Retinal pigment epithelial cell (primary cell): ENCODE results near the gene TLX3.

Experiments
- DNase-seq: peaks from one replicate; pipeline ENCODE4 v3.0.0-alpha.2; 2010; ENCODE audit warnings: low read depth
- H3K4me3 ChIP-seq: 2 replicates; pipeline ENCODE4 v1.5.1; 2011; ENCODE audit warnings: mild to moderate bottlenecking, low read length, control low read depth, moderate library complexity
- TF ChIP-seq, protein P1 (sequence below): conservative IDR thresholded peaks from 2 replicates; pipeline ENCODE4 v1.5.1; 2011; ENCODE audit warnings: low read depth, low read length, control low read depth, inconsistent platforms

TLX3 gene

DNA sequence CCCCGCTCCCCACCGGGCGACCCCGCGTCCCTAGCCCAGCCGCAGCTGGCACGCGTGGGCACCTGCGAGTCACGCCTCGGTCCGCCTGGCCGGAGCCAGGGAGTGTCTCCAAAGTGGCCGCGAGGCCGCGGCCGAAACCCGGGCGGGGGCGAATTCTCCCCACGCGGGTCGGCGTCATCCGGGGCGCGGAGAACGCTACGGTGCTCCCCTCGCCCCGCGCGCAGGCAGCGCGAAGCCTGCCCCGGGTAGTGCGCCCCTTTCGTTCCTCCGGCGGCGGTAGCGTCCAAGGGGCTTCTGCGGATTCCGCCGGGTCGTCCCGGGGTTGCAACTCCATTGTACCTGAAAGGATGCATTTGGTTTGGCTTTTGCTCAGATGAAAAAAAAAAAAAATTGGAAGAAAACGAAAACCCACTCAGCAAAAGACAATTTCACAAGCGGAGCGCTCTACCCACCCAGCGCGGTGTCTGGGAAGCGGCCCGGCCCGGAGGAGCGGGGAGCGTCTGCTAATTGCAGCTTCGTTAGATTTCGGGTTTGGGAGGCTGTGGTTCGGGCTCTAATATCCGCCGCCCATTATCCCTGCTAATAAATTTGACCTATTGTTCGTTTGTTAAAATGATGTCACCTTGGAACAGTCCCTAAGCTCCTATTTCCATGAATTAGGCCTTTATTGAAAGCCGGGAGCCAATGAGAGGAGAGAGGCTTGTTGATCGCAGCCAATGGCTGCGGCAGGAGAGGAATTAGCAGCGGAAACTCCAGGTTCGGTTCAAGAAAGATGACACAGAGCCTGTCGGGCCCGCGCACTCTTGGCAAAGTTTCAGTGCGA, at the start of gene TLX3:
TLX3 (plus strand) TSS at position 796 of the 823 bp plus-strand sequence. CDS start 118 bp downstream, outside the sequence.
- no peak within 1 kb of the TSS for H3K4me3 ChIP-seq
- TF ChIP-seq, protein P1, sequence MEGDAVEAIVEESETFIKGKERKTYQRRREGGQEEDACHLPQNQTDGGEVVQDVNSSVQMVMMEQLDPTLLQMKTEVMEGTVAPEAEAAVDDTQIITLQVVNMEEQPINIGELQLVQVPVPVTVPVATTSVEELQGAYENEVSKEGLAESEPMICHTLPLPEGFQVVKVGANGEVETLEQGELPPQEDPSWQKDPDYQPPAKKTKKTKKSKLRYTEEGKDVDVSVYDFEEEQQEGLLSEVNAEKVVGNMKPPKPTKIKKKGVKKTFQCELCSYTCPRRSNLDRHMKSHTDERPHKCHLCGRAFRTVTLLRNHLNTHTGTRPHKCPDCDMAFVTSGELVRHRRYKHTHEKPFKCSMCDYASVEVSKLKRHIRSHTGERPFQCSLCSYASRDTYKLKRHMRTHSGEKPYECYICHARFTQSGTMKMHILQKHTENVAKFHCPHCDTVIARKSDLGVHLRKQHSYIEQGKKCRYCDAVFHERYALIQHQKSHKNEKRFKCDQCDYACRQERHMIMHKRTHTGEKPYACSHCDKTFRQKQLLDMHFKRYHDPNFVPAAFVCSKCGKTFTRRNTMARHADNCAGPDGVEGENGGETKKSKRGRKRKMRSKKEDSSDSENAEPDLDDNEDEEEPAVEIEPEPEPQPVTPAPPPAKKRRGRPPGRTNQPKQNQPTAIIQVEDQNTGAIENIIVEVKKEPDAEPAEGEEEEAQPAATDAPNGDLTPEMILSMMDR: no peak
- no peak for DNase-seq

DNA sequence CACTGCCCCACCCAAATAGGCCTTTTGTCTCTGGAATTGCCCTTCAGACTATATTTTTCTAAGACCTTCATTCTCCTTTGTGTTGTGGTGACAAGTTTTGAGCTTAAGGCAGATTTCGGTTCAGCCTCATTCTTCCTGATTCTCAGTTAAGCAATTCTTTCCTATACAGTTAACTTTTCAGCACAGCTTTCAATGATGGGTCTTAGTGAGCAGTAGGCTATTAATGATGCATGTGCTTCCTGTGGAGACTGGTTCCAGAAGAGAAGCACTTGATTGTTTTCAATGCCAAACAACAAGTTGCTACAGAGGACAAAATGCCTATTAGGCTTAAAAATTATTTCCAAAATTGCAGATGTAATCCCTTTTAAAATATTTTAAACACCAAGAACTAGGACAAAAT, 47.7 kb upstream of the TLX3 start:
- no peak for DNase-seq
- TF ChIP-seq, protein P1: no peak
- H3K4me3 ChIP-seq: no peak overlapping the region

DNA sequence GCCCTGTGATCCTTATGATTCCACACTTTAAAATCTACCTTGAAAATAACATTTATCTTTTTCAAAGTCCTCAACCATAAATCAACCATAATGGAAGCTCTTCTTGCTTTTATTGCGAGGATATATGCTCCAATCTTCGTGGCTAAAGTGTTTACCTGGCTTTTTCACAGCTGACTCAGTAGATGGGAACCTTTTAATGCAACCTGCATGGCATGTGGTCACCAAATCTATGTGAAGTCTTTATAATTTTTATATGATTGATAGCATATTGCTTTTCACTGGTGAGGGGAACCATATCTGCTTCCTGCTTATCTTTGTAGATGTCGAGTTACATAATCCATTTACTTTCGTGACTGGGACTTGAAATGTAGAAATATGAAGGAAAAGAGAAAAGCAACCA, 47.1 kb upstream of the TLX3 start:
- H3K4me3 ChIP-seq: no peak overlapping the region
- DNase-seq: no peak
- TF ChIP-seq, protein P1: no peak

DNA sequence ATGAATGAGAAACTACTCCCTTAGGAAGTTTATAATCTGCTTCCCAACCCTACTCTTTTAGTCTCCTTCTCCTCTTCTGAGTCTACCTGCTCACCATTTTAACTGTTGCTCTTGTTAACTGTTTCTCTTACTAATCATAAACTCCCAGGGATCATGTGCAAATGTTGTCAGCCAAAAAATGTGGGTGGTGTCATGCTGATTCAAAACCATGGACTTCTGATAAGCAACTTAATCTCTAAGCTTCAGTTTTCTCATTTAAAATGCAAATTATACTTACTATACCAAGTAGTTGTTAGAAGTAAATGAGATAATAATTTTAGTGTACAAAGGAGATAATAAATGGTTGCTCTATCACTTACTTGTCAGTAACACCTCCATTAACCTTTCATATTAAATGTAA, 45.9 kb upstream of the TLX3 start:
- no peak for DNase-seq
- TF ChIP-seq, protein P1: no peak
- H3K4me3 ChIP-seq: no peak overlapping the region

DNA sequence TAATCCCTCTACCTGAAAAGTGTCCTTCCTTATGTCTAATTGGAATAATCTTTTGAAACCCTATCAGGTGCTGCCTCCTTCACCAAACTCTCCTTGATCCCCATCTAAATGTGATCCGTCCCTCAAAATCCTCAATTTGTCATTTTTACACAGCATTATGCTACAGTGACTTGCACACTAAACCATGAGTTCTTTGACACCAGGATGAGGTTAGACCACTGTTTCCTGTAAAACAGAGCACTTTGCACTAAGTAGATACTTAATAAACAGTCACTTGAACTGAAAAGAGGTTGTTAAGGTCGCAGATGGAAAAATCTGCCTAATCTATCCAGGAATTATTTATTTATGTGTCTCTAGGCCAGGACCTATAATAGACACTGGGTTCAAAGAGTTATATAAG, 44.2 kb upstream of the TLX3 start:
- no peak for DNase-seq
- TF ChIP-seq, protein P1: no peak
- H3K4me3 ChIP-seq: no peak overlapping the region

DNA sequence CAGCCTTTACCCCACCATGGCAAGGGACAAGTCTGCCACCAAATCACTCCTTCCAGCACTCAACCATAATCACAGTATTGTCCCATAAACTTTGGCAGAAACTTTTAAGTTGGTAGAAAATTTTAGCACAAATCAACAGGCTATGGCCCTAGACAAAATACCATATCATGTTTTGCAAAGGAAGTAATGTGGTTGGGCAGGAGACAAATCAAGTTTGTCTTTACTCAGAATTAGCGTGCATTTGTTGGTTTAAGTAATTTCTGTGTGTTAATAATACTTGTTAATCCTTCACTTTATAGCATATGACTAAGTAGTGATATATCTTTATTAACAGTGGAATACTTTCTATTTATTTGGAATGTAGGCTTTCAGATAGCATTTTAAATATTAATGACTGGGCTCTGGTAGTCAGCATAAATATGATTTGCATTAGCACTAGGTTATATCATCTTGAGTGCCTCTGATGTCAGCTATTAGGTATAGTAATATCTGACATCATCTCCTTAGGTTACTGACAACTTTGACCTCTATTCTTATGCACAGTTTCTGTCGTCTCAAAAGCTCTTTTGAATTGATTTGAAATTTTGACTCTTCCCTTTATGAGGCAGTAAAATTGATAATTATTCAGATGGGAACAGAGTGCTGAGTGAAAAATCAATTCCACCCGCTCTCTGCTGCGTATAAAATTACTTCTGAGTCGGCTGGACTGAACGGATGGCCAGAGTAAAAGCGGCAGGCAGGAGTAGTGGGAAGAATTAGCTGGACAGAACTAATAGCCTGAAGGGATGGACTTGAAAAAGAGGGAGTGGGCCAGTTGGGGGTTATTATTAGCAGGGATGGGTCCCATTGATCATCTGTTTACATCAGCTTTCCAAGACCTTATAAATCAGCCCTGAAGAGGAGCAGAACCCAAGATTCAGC, 40.1 kb upstream of the TLX3 start:
- TF ChIP-seq, protein P1: no peak
- DNase-seq: no peak

More for the DNA sequence above, 40.1 kb upstream of the TLX3 start:
- no peak overlapping the region for H3K4me3 ChIP-seq
